Measurements from ENCODE around the gene TCF4.

The TCF4 gene

GRCh38 chr18:55248495-55248894, 339.5 kb downstream of the TCF4 start:
- no peak for DNase-seq

DNA sequence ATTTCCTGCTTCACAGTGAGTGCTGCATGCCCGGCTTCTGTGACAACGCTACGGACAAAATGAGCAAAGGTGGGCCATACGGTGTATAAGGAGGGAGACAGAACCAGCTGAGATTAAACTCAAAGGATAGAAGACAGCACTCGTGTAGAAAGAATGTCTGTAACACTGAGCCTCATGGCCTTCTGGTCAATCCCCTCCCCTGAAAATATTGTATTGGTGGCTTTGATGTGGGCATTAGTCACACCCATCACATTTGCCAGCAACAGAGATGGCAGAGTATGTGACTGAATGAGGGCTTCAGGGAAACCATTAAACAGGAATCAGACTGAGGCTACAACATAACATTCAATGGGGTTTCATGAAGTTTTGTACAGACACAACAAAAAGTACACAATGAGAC, 341.0 kb downstream of the TCF4 start:
- DNase-seq: peak; percentile 52

DNA sequence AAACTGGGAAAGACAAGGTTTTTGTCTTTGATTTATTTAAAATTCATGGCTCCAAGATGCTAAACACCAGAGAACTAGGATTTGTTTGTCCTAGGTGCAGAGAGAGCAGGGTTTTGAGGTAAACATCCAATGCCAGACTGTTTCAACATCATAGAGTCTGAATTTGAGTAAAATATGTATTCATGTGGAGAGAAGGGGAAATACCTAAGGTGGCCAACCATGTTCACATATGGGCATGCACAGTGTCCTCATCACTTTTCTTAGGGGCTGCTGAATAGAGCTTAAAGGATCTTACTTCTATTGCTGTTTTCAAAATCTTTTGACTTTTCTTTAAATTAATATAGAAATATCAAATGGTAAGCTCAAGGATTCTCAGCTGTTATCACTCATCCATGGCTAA, 341.7 kb downstream of the TCF4 start:
- DNase-seq: no peak

- DNase-seq: peak; percentile 21
These were observed 342.8 kb downstream of the TCF4 start for GRCh38 chr18:55245211-55245614.

GRCh38 chr18:55244546-55244945, 343.4 kb downstream of the TCF4 start:
- DNase-seq: no peak

- DNase-seq: no peak
These were observed 344.1 kb downstream of the TCF4 start for GRCh38 chr18:55243857-55244256.

DNA sequence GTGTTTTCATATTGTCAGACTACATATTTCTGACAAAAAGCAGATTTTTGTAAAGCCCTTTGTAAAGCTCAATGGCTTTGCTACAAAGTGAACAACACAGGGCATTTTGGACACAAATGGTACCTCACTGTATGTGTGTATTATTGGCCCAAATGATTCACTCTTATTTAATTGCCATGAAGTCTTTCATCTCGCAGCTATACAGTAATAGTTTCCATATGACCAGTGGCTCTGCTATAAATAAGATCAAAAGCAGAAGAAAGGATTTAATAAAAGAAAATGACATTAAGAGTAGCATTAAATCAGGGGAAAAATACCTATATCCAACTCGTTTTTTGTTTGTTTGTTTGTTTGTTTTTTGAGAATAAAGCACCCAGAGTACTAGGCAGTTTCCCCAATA, 344.7 kb downstream of the TCF4 start:
- DNase-seq: no peak

GRCh38 chr18:55240978-55241377, 347.0 kb downstream of the TCF4 start:
- no peak for DNase-seq

- no peak for DNase-seq
These were observed 348.3 kb downstream of the TCF4 start for GRCh38 chr18:55239740-55240139.

GRCh38 chr18:55237660-55238059, 350.3 kb downstream of the TCF4 start:
- no peak for DNase-seq

GRCh38 chr18:55236150-55236931, 351.7 kb downstream of the TCF4 start:
- DNase-seq: peak; percentile 31

DNA sequence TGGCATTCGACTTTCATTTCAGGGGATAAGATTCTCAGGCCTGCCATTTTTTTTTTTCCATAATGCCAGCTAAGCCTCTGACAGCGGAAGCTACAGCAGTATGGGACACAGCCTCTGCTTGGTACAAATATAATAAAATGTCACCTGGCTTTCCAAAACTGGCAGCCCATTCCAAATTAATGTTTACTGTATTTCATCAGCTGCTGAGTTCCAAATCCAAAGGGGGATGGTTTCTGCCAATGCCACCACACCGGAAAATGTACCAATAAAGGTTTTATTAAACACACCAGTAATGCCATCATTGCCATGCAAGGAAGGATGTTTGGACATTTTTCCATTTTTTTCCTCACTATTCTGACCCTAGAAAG, 352.9 kb downstream of the TCF4 start:
- DNase-seq: no peak

DNA sequence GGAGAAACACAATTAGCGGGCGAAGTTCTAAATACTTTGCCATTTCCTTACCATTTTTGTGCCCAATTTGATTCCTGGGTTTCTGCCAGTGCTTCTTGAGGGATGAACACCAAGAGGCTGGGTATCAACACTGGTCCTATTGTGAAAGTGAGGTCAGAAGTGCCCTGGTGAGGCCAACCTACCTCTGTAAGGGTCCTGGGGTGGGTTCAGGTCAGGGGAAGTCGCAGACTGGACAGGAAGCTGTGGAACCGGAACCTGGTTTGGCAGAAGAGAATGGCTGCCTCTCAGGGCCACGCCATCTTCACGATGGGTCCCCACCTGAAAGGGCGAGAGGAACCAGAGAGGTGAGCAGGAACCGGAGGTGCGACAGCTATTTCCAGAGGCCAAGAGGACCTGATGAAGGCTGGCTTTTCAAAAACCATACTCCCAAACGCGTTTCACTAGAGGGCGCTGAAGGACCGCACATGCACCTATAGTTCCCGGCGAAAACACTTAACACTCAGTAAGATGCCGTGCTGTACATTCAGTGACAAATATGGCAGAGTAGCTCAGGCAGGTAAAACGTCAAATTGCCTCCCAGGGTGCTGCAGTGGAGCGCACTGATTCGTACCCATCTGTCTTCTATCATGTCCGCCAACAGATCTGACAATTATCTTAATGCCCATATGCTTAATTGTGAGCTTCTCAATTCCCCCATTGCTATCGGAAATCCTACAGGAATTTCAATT, 353.5 kb downstream of the TCF4 start:
- DNase-seq: peak; percentile 82

DNA sequence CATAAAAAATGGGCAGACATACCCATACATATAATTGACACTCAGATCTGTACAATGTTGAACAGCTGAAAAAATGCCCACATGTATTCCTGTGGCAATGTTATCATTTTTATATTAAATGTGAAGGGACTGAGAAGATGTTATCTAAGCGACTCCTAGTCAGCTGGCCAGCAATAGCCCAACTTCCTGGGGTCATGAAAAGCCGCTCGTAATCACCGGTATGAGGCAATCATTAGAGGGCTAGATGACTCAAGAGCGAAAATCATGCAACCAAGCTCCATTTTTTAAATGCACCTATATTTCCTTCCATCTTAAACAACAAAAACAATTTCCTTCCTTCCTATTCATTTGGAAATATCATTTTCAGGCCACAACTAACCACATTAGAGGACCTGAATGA, 354.1 kb downstream of the TCF4 start:
- DNase-seq: peak; percentile 61

GRCh38 chr18:55232506-55232905, 355.5 kb downstream of the TCF4 start:
- DNase-seq: no peak

GRCh38 chr18:55229682-55230081, 358.3 kb downstream of the TCF4 start:
- DNase-seq: no peak

DNA sequence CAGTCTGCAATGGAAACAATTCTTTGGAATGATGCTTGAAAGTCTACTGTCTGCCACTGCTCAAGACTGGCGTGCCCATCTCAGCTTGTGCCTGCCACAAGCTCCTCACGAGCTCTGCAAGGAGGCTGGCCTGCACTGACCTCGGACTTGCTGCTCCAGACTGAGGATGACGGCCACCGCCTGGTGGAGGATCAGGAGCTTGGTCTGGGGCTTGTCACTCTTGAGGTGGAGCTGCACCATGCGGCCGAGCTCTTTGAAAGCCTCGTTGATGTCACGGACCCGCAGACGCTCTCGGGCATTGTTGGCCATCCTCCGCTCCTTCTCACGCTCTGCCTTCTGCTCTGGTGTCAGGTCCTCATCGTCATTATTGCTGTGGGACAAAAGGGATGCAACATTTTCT, 359.3 kb downstream of the TCF4 start:
- DNase-seq: no peak

GRCh38 chr18:55228191-55228590, 359.8 kb downstream of the TCF4 start:
- no peak for DNase-seq

DNA sequence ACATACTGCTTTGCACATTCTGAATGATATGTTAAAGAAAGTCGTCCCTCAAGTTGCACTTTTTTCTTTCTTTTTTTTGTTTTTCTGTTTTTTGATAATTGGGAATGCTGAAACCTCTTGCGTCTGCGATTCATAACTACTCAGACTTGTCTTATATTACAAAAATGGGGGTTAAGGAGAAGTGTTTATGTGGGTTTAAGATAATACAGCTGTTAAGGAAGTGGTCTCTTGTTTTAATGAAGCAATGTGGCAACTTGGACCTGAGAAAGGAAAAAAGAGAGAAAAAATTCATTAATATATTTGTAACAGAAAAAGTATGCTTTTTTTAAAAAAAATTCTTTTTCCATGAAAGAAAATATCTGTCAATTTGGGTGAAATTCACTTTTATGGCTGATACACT, 360.2 kb downstream of the TCF4 start:
- DNase-seq: no peak

DNA sequence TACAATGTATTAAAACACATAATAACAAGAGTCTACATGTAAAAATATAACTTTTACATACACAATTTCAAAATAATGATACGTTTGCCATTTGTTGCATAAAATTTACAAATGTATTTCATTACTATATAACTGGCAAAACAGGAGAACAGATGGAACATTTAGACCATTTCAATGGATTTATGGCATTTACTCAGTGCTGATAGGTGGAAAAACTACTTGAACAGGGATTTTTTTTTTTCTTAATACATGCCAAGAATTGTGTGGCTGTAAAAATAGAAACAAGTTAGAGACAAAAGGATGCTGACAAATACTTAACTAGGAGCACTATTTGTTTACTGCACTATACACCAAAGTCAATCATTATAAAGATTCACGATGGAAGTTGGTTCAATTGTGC, 361.9 kb downstream of the TCF4 start:
- no peak for DNase-seq

DNA sequence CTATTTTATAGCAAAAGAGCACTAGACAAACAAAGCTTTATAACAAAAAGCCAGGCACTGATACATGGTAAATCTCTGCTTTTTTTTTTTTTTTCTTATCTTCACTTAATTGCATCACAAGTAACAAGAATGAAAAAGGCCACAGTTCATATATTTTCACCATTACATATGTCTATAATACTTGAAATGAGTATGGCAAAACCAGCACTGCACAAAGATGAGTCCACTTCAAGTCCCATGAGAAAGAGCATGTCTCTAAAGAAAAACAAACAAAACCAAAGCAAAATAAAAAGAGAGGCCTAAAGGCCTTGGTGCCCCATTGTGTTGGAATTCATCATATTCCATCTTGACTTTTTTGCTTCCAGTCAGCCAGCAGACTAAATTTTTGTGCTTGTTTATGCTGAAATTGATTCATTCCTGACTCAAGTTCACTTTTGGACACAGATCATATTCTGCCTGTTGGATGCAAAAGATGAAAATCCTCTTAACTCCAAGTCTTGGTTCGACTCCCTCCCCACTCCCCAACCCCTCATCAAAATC, 363.8 kb downstream of the TCF4 start:
- peak; percentile 17 for DNase-seq

DNA sequence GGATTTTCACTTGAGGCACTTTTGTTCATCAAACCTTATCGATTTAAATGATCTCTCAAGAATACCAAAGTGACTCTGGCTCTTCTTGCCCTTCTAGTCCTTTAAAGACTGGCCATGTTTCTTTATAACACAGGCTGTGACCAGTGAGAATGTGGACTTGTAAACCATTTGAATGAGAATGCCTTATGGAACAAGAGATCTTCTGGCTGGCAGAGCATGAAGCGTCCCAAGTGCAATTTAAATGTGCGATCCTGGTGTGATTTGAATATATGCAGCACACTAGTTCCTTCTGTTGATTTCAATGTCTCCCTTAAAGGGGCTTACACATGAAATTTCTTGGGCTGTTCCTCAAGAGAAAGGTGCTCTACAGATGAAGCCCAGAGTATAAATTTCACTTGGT, 366.4 kb downstream of the TCF4 start:
- DNase-seq: no peak

DNA sequence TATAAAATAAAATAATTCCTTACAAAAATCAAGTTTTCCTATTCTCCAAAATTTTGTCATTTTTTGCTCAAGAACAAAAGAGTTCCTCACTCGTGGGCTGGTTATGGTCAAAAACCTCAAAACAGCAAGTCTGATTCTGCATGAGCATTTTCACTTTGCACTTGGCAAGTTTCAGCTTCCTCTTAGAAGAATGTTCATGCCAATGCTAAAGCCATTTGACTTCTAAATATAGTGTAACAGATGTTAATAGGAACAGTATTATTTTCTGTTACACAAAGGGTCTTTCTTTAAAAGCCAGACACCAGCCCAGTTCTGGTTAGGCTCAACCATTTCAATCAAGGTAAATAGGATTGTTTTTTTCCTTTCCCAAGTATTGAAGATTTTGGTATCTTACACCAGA, 367.5 kb downstream of the TCF4 start:
- no peak for DNase-seq

DNA sequence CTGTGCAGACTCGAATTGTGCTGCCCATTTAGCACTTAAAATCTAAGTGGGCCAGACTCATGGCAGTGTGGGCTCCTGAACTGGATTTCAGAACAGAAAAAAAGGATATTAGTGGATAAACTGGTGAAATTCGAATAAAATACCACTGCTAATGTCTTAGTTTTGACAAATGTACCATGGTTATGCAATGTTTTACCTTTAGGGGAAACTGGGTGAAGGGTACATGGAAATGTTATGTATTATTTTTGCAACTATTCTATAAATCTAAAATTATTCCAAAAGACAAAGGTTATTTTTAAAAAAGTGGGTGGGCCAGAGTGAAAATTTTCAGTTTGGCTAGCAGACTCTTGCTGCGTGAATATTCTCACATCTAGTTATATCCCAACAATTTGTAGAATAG, 368.2 kb downstream of the TCF4 start:
- DNase-seq: no peak

All from EL (cell line).